MM.1S (cell line): ENCODE measurements around the gene DHX32.

Experiments
- DNase-seq: peaks from one replicate; pipeline ENCODE4 v3.0.0-alpha.2; 2015
- H2AFZ ChIP-seq: fragments of 300-600 bp; sonication (generic); 2 replicates; pipeline ENCODE4 v1.6.0; 2016; ENCODE audit warnings: antibody characterized with exemption, low read length
- H3F3A ChIP-seq: fragments of 300-600 bp; sonication (generic); 2 replicates; pipeline ENCODE4 v1.6.1; 2016; ENCODE audit warnings: mild to moderate bottlenecking, antibody characterized with exemption, low read length, moderate library complexity, mixed read lengths; ENCODE audit not compliant: insufficient read depth
- H3K27ac ChIP-seq: fragments of 300-600 bp; sonication (generic); 2 replicates; pipeline ENCODE4 v1.5.1; 2016; ENCODE audit warnings: mild to moderate bottlenecking, low read length
- H3K27me3 ChIP-seq: fragments of 300-600 bp; sonication (generic); replicated peaks from 2 replicates; pipeline ENCODE4 v1.6.0; 2016; ENCODE audit warnings: low read length; ENCODE audit not compliant: insufficient read depth
- H3K36me3 ChIP-seq: fragments of 300-600 bp; sonication (generic); replicated peaks from 2 replicates; pipeline ENCODE4 v1.6.1; 2016; ENCODE audit warnings: mild to moderate bottlenecking, low read length, mixed read lengths; ENCODE audit not compliant: insufficient read depth
- H3K4me1 ChIP-seq: fragments of 300-600 bp; sonication (generic); 2 replicates; pipeline ENCODE4 v1.6.1; 2016; ENCODE audit warnings: low read length, mixed read lengths
- H3K4me2 ChIP-seq: fragments of 300-600 bp; sonication (generic); 2 replicates; pipeline ENCODE4 v1.6.0; 2016; ENCODE audit warnings: low read depth, low read length
- H3K4me3 ChIP-seq: fragments of 300-600 bp; sonication (generic); 2 replicates; pipeline ENCODE4 v1.5.1; 2016; ENCODE audit warnings: low read length, mixed read lengths
- H3K79me2 ChIP-seq: fragments of 300-600 bp; sonication (generic); 2 replicates; pipeline ENCODE4 v1.6.1; 2016; ENCODE audit warnings: mixed run types, low read length, mixed read lengths
- H3K9ac ChIP-seq: fragments of 300-600 bp; sonication (generic); 2 replicates; pipeline ENCODE4 v1.6.1; 2016; ENCODE audit warnings: low read length, mixed read lengths
- H3K9me2 ChIP-seq: fragments of 300-600 bp; sonication (generic); replicated peaks from 2 replicates; pipeline ENCODE4 v1.6.1; 2016; ENCODE audit warnings: mild to moderate bottlenecking, low read length, mixed read lengths; ENCODE audit not compliant: insufficient read depth
- H3K9me3 ChIP-seq: fragments of 300-600 bp; sonication (generic); replicated peaks from 2 replicates; pipeline ENCODE4 v1.6.1; 2016; ENCODE audit warnings: mild to moderate bottlenecking, low read length, mixed read lengths; ENCODE audit not compliant: insufficient read depth
- H4K20me1 ChIP-seq: fragments of 300-600 bp; sonication (generic); 2 replicates; pipeline ENCODE4 v1.6.1; 2016; ENCODE audit warnings: mild to moderate bottlenecking, low read length, moderate library complexity, mixed read lengths; ENCODE audit not compliant: insufficient read depth
- CTCF ChIP-seq: fragments of 300-600 bp; sonication (generic); IDR thresholded peaks from 2 replicates; pipeline ENCODE4 v1.5.1; 2016; ENCODE audit warnings: antibody characterized with exemption, low read length, mixed read lengths
- EZH2 ChIP-seq: fragments of 300-600 bp; sonication (generic); optimal IDR thresholded peaks from 2 replicates; pipeline ENCODE3; 2017; ENCODE audit warnings: low read depth, mild to moderate bottlenecking, antibody characterized with exemption, low read length, mixed read lengths
- EZH2phosphoT487 ChIP-seq: fragments of 300-600 bp; sonication (generic); IDR thresholded peaks from 2 replicates; pipeline ENCODE4 v1.6.1; 2018; ENCODE audit warnings: antibody characterized with exemption, low read length

DHX32 gene

GRCh38 chr10:125812128-125812750 is 68.9 kb downstream of the DHX32 start:
- no peak overlapping the region for H3K27ac ChIP-seq
- no peaks in the 10 kb centered on the region for H3F3A ChIP-seq
- H3K36me3 ChIP-seq, result no peaks in the 10 kb centered on the region; the same call in 1 of the 2 replicates
- H3K9me2 ChIP-seq, result no peaks in the 10 kb centered on the region
- TF ChIP-seq EZH2phosphoT487 (no peak), CTCF (no peak), EZH2 (no peak)
- H3K4me2 ChIP-seq, result no peak overlapping the region
- no peaks in the 10 kb centered on the region for H4K20me1 ChIP-seq
- no peak overlapping the region for H3K4me3 ChIP-seq
- no peaks in the 10 kb centered on the region for H3K79me2 ChIP-seq
- no peak overlapping the region for H3K9ac ChIP-seq
- no peaks in the 10 kb centered on the region for H3K9me3 ChIP-seq
- H3K27me3 ChIP-seq, result no peaks in the 10 kb centered on the region
- DNase-seq, result no peak
- no peak overlapping the region for H2AFZ ChIP-seq
- H3K4me1 ChIP-seq, result no peaks in the 10 kb centered on the region

- no peak overlapping the region for H3K4me2 ChIP-seq
- H3K9ac ChIP-seq, result no peak overlapping the region
- H2AFZ ChIP-seq, result no peak overlapping the region
Measured at GRCh38 chr10:125811251-125811650, 69.8 kb downstream of the DHX32 start.

GRCh38 chr10:125808047-125808446 is 73.0 kb downstream of the DHX32 start:
- no peak overlapping the region for H3K4me2 ChIP-seq
- no peaks in the 10 kb centered on the region for H3K9me3 ChIP-seq
- no peak overlapping the region for H3K4me3 ChIP-seq
- H3K4me1 ChIP-seq, result no peaks in the 10 kb centered on the region
- no peaks in the 10 kb centered on the region for H4K20me1 ChIP-seq
- H3K79me2 ChIP-seq, result no peaks in the 10 kb centered on the region
- no peaks in the 10 kb centered on the region; the same call in 1 of the 2 replicates for H3K36me3 ChIP-seq
- no peak overlapping the region for H2AFZ ChIP-seq
- H3K9me2 ChIP-seq, result no peaks in the 10 kb centered on the region
- DNase-seq, result no peak
- no peak overlapping the region for H3K27ac ChIP-seq
- no peak for TF ChIP-seq EZH2phosphoT487
- TF ChIP-seq EZH2, result no peak
- TF ChIP-seq CTCF, result no peak
- H3K9ac ChIP-seq, result no peak overlapping the region
- no peaks in the 10 kb centered on the region for H3K27me3 ChIP-seq
- no peaks in the 10 kb centered on the region for H3F3A ChIP-seq

More at GRCh38 chr10:125811251-125811650, 69.8 kb downstream of the DHX32 start:
- Histone ChIP-seq H3K9me3 (no peaks in the 10 kb centered on the region), H3K79me2 (no peaks in the 10 kb centered on the region), H3K4me3 (no peak overlapping the region), H3K36me3 (no peaks in the 10 kb centered on the region; the same call in 1 of the 2 replicates), H3K27me3 (no peaks in the 10 kb centered on the region), H3F3A (no peaks in the 10 kb centered on the region), H3K4me1 (no peaks in the 10 kb centered on the region), H3K27ac (no peak overlapping the region), H4K20me1 (no peaks in the 10 kb centered on the region), H3K9me2 (no peaks in the 10 kb centered on the region)
- no peak for DNase-seq
- TF ChIP-seq EZH2, result no peak

GRCh38 chr10:125802739-125803138 is 78.4 kb downstream of the DHX32 start:
- peaks cover 13% of the 10 kb centered on the region for H3F3A ChIP-seq
- no peaks in the 10 kb centered on the region for H3K9me3 ChIP-seq
- no peak overlapping the region for H2AFZ ChIP-seq
- DNase-seq, result no peak
- H3K4me2 ChIP-seq, result no peak overlapping the region
- H3K4me1 ChIP-seq, result peaks cover 24% of the 10 kb centered on the region
- no peaks in the 10 kb centered on the region for H4K20me1 ChIP-seq
- H3K27ac ChIP-seq, result no peak overlapping the region
- H3K4me3 ChIP-seq, result no peak overlapping the region
- no peak for TF ChIP-seq EZH2
- TF ChIP-seq CTCF, result no peak
- TF ChIP-seq EZH2phosphoT487, result no peak
- no peaks in the 10 kb centered on the region for H3K9me2 ChIP-seq
- no peaks in the 10 kb centered on the region for H3K79me2 ChIP-seq
- H3K36me3 ChIP-seq, result no peaks in the 10 kb centered on the region; the same call in 1 of the 2 replicates
- no peaks in the 10 kb centered on the region for H3K27me3 ChIP-seq
- no peak overlapping the region for H3K9ac ChIP-seq
